Measurements from ENCODE around the gene RANBP3.

The RANBP3 gene

DNA sequence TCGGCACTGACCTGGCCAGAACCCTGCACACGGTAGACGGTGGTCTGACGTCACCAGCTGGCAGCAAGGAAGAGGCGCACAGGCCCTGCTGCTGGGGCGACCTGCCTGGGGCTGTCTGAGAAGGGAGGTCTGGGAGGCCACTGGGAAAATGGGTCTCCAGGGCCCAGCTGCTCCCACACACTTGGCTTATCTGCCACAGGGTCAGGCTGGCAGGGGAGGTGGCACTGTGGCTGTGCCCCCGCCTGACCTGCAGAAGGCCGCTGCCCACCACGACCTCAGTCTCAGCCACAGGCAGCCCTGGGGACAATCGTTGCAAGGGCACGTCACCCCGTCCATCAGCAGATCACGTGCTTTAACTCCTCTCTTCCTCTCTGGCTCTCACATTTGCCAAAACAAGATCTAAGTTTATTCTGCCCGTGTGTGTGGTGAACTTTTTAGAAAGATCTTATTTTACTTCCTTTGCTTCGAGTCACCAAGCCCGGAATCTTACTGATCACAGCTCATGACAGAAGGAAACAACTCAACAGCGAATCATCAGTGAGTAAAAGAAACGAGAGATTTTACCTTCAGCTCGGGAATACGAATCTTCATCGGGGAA lies 45.2 kb upstream of the RANBP3 start:
- TF ChIP-seq, protein P1, sequence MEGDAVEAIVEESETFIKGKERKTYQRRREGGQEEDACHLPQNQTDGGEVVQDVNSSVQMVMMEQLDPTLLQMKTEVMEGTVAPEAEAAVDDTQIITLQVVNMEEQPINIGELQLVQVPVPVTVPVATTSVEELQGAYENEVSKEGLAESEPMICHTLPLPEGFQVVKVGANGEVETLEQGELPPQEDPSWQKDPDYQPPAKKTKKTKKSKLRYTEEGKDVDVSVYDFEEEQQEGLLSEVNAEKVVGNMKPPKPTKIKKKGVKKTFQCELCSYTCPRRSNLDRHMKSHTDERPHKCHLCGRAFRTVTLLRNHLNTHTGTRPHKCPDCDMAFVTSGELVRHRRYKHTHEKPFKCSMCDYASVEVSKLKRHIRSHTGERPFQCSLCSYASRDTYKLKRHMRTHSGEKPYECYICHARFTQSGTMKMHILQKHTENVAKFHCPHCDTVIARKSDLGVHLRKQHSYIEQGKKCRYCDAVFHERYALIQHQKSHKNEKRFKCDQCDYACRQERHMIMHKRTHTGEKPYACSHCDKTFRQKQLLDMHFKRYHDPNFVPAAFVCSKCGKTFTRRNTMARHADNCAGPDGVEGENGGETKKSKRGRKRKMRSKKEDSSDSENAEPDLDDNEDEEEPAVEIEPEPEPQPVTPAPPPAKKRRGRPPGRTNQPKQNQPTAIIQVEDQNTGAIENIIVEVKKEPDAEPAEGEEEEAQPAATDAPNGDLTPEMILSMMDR (IDR thresholded peaks at IDR 0.05; ENCODE audit: low read length) = no peak
- TF ChIP-seq EZH2phosphoT487 (IDR thresholded peaks at IDR 0.05; ENCODE audit: low read length) (no peak), EZH2 (optimal IDR thresholded peaks at IDR 0.05; ENCODE audit: low read depth, low read length) (no peak)
- H3F3A ChIP-seq (ENCODE audit: insufficient read depth, low read length) = no peaks in the 10 kb centered on the region
- peaks cover 96% of the 10 kb centered on the region for H3K27me3 ChIP-seq (replicated peaks; ENCODE audit: insufficient read depth, low read length)
- H3K4me1 ChIP-seq (ENCODE audit: low read length) = no peaks in the 10 kb centered on the region
- DNase-seq = no peak
- no peak overlapping the region for H3K27ac ChIP-seq (ENCODE audit: low read length)
- no peaks in the 10 kb centered on the region for H3K36me3 ChIP-seq (replicated peaks; ENCODE audit: insufficient read depth, low read length)
- H3K4me3 ChIP-seq (ENCODE audit: low read length) = no peak overlapping the region
- H3K4me2 ChIP-seq (ENCODE audit: low read depth, low read length) = no peak overlapping the region
- peak overlapping the region; percentile 14; the same call in 1 of the 2 replicates for H2AFZ ChIP-seq (ENCODE audit: low read length)
- H3K79me2 ChIP-seq (ENCODE audit: low read length) = no peaks in the 10 kb centered on the region
- H3K9me2 ChIP-seq (replicated peaks; ENCODE audit: insufficient read depth, low read length) = no peaks in the 10 kb centered on the region
- H4K20me1 ChIP-seq (ENCODE audit: insufficient read depth, low read length) = no peaks in the 10 kb centered on the region
- H3K9ac ChIP-seq (ENCODE audit: low read length) = no peak overlapping the region
- H3K9me3 ChIP-seq (replicated peaks; ENCODE audit: insufficient read depth, low read length) = no peaks in the 10 kb centered on the region

DNA sequence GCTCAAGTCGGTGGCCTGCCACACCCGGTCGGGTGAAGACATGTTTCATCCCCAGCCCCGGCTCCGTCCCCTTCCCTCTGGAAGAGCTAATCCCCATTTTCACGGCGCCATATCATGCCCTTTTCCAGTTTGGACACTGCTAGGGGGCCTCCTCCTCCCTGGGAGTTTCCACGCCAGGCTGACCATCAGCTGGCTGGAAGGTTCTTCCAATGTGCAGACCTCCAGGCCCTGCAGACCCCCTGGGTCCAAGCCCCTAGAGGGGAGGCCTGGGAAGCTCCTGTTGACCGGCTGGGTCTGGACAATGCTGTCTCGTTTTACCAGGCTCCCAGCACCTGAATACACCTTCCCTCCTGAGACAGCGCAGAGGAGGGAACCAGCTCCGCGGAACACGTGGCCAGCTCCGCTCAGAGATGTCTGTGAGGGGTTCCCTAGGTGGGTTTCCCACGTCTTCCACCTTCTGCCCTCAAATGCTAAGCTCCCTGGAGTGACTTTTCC lies 44.7 kb upstream of the RANBP3 start:
- H3K9ac ChIP-seq (ENCODE audit: low read length) = no peak overlapping the region
- H2AFZ ChIP-seq (ENCODE audit: low read length) = peak overlapping the region; percentile 14; the same call in 1 of the 2 replicates
- no peak overlapping the region for H3K4me3 ChIP-seq (ENCODE audit: low read length)
- no peak overlapping the region for H3K27ac ChIP-seq (ENCODE audit: low read length)
- no peaks in the 10 kb centered on the region for H3K9me2 ChIP-seq (replicated peaks; ENCODE audit: insufficient read depth, low read length)
- TF ChIP-seq, protein P1 (IDR thresholded peaks at IDR 0.05; ENCODE audit: low read length) = no peak
- TF ChIP-seq EZH2 (optimal IDR thresholded peaks at IDR 0.05; ENCODE audit: low read depth, low read length) (no peak), EZH2phosphoT487 (IDR thresholded peaks at IDR 0.05; ENCODE audit: low read length) (no peak)
- peaks cover 95% of the 10 kb centered on the region for H3K27me3 ChIP-seq (replicated peaks; ENCODE audit: insufficient read depth, low read length)
- H3K9me3 ChIP-seq (replicated peaks; ENCODE audit: insufficient read depth, low read length) = no peaks in the 10 kb centered on the region
- no peaks in the 10 kb centered on the region for H3K79me2 ChIP-seq (ENCODE audit: low read length)
- no peaks in the 10 kb centered on the region for H4K20me1 ChIP-seq (ENCODE audit: insufficient read depth, low read length)
- no peaks in the 10 kb centered on the region for H3K36me3 ChIP-seq (replicated peaks; ENCODE audit: insufficient read depth, low read length)
- H3K4me1 ChIP-seq (ENCODE audit: low read length) = no peaks in the 10 kb centered on the region
- peak overlapping the region; percentile 6; the same call in 1 of the 2 replicates for H3K4me2 ChIP-seq (ENCODE audit: low read depth, low read length)
- H3F3A ChIP-seq (ENCODE audit: insufficient read depth, low read length) = no peaks in the 10 kb centered on the region
- DNase-seq = no peak

DNA sequence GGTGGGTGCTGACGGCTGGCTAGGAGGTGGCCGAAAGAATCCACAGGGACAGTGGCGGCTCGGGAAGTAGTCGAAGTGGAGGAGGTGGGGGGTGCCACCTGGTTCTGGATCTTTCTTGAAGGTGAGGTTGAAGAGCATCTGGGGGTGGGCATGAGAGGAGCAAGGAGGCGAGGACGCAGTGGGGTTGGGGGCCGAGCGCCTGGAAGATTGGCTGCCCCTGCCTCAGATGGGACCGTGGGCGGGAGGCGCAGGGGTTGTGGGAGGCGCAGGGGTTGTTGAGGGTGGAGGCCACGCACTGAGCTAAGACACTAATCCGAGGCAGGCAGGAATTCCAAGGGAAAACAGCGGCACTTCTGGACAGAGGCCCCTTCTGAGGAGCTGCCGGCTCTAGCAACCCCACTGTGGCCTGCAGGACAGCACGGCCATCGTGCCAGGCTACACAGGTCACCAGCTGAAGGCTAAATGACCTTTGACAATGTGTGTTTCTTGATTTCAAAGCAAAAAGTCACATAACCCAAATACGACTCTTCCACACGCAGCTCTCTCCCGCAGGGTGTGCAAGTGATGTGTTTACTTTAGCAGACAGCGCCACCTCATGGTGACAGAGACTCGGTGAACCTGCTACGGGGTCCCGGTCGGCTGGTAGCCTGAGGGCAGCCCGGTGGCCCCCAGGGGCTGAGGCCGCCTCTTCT lies 44.1 kb upstream of the RANBP3 start:
- Histone ChIP-seq H3F3A (ENCODE audit: insufficient read depth, low read length) (no peaks in the 10 kb centered on the region), H3K4me1 (ENCODE audit: low read length) (no peaks in the 10 kb centered on the region), H3K79me2 (ENCODE audit: low read length) (no peaks in the 10 kb centered on the region), H3K36me3 (replicated peaks; ENCODE audit: insufficient read depth, low read length) (no peaks in the 10 kb centered on the region), H2AFZ (ENCODE audit: low read length) (no peak overlapping the region), H3K9ac (ENCODE audit: low read length) (no peak overlapping the region), H3K27ac (ENCODE audit: low read length) (no peak overlapping the region), H3K9me3 (replicated peaks; ENCODE audit: insufficient read depth, low read length) (no peaks in the 10 kb centered on the region), H3K4me2 (ENCODE audit: low read depth, low read length) (peak overlapping the region; percentile 6; the same call in 1 of the 2 replicates), H3K4me3 (ENCODE audit: low read length) (no peak overlapping the region), H3K27me3 (replicated peaks; ENCODE audit: insufficient read depth, low read length) (peaks cover 95% of the 10 kb centered on the region), H4K20me1 (ENCODE audit: insufficient read depth, low read length) (no peaks in the 10 kb centered on the region), H3K9me2 (replicated peaks; ENCODE audit: insufficient read depth, low read length) (no peaks in the 10 kb centered on the region)
- peak; percentile 88 for DNase-seq
- no peak for TF ChIP-seq EZH2 (optimal IDR thresholded peaks at IDR 0.05; ENCODE audit: low read depth, low read length)
- no peak for TF ChIP-seq EZH2phosphoT487 (IDR thresholded peaks at IDR 0.05; ENCODE audit: low read length)
- TF ChIP-seq, protein P1 (IDR thresholded peaks at IDR 0.05; ENCODE audit: low read length) = peak; percentile 84

Measured in MM.1S (cell line).